GM18873 (cell line): ENCODE measurements around the gene IGF2BP2.

ENCODE experiments used
- ATAC-seq: cut with Tn5 transposase; IDR thresholded peaks from one replicate; pipeline ENCODE4 v1.9.1; 2021; ENCODE audit warnings: mild to moderate bottlenecking, moderate library complexity, moderate number of reproducible peaks; ENCODE audit not compliant: unreplicated experiment, low FRiP score

The IGF2BP2 gene

GRCh38 chr3:185739264-185739701 is 85.6 kb downstream of the IGF2BP2 start:
- no peak for ATAC-seq

- ATAC-seq = no peak
Measured at GRCh38 chr3:185737740-185738680, 86.8 kb downstream of the IGF2BP2 start.

- ATAC-seq = no peak
Measured at GRCh38 chr3:185737020-185737419, 87.8 kb downstream of the IGF2BP2 start.

- ATAC-seq = no peak
Measured at GRCh38 chr3:185734725-185735096, 90.1 kb downstream of the IGF2BP2 start.

- ATAC-seq = no peak
Measured at GRCh38 chr3:185733980-185734724, 90.7 kb downstream of the IGF2BP2 start.

GRCh38 chr3:185732782-185733181 is 92.1 kb downstream of the IGF2BP2 start:
- no peak for ATAC-seq

- no peak for ATAC-seq
Measured at GRCh38 chr3:185730550-185730949, 94.3 kb downstream of the IGF2BP2 start.

- ATAC-seq = no peak
Measured at GRCh38 chr3:185729337-185730055, 95.3 kb downstream of the IGF2BP2 start.

GRCh38 chr3:185728630-185729336 is 96.1 kb downstream of the IGF2BP2 start:
- ATAC-seq = no peak

- ATAC-seq = no peak
Measured at GRCh38 chr3:185727873-185728272, 97.0 kb downstream of the IGF2BP2 start.

- ATAC-seq = no peak
Measured at GRCh38 chr3:185726254-185726967, 98.4 kb downstream of the IGF2BP2 start.

- ATAC-seq = no peak
Measured at GRCh38 chr3:185724761-185725160, 100.1 kb downstream of the IGF2BP2 start.

GRCh38 chr3:185724251-185724650 is 100.6 kb downstream of the IGF2BP2 start:
- ATAC-seq = no peak

GRCh38 chr3:185722881-185723280 is 102.0 kb downstream of the IGF2BP2 start:
- no peak for ATAC-seq

- ATAC-seq = no peak
Measured at GRCh38 chr3:185721970-185722369, 102.9 kb downstream of the IGF2BP2 start.

GRCh38 chr3:185720326-185720725 is 104.5 kb downstream of the IGF2BP2 start:
- ATAC-seq = no peak

GRCh38 chr3:185718736-185719593 is 105.9 kb downstream of the IGF2BP2 start:
- no peak for ATAC-seq

- ATAC-seq = no peak
Measured at GRCh38 chr3:185717627-185718402, 107.0 kb downstream of the IGF2BP2 start.
